GM23248 (cell line): Measurements from ENCODE around the gene AMPD3. TPM values are rescaled to one million over a fixed set of nuclear protein-coding genes. Genes with fewer than 3 reads are reported as not detected.

Source experiments
- DNase-seq: peaks from one replicate; pipeline ENCODE4 v3.0.0-alpha.2; 2015
- H2AFZ ChIP-seq: fragments of 200-600 bp; sonication (generic); 2 replicates; pipeline ENCODE4 v1.6.1; 2016; ENCODE audit warnings: antibody characterized with exemption
- H3F3A ChIP-seq: fragments of 200-600 bp; sonication (generic); 2 replicates; pipeline ENCODE4 v1.6.1; 2016; ENCODE audit warnings: mild to moderate bottlenecking, antibody characterized with exemption, mixed run types; ENCODE audit not compliant: insufficient read depth
- H3K27ac ChIP-seq: fragments of 200-600 bp; sonication (generic); 2 replicates; pipeline ENCODE4 v1.5.1; 2016; ENCODE audit warnings: mild to moderate bottlenecking
- H3K27me3 ChIP-seq: fragments of 200-600 bp; sonication (generic); replicated peaks from 2 replicates; pipeline ENCODE4 v1.6.1; 2016; ENCODE audit warnings: mild to moderate bottlenecking; ENCODE audit not compliant: insufficient read depth
- H3K36me3 ChIP-seq: fragments of 200-600 bp; sonication (generic); 2 replicates; pipeline ENCODE4 v1.6.1; 2016; ENCODE audit warnings: low read depth, mild to moderate bottlenecking
- H3K4me1 ChIP-seq: fragments of 200-600 bp; sonication (generic); 2 replicates; pipeline ENCODE4 v1.6.1; 2016; ENCODE audit warnings: mild to moderate bottlenecking; ENCODE audit not compliant: insufficient read depth
- H3K4me2 ChIP-seq: fragments of 200-600 bp; sonication (generic); one replicate; pipeline ENCODE4 v1.6.1; 2016; ENCODE audit warnings: mild to moderate bottlenecking; ENCODE audit not compliant: unreplicated experiment
- H3K4me3 ChIP-seq: fragments of 200-600 bp; sonication (generic); 2 replicates; pipeline ENCODE4 v1.5.1; 2016; ENCODE audit warnings: mild to moderate bottlenecking
- H3K79me2 ChIP-seq: fragments of 200-600 bp; sonication (generic); 2 replicates; pipeline ENCODE4 v1.6.1; 2016; ENCODE audit warnings: mild to moderate bottlenecking; ENCODE audit not compliant: insufficient read depth
- H3K9ac ChIP-seq: fragments of 200-600 bp; sonication (generic); 2 replicates; pipeline ENCODE4 v1.6.1; 2016; ENCODE audit warnings: mild to moderate bottlenecking
- H3K9me2 ChIP-seq: fragments of 200-600 bp; sonication (generic); 2 replicates; pipeline ENCODE4 v1.6.1; 2016; ENCODE audit warnings: mixed run types, mild to moderate bottlenecking, moderate library complexity; ENCODE audit not compliant: insufficient read depth
- H3K9me3 ChIP-seq: fragments of 200-600 bp; sonication (generic); one replicate; pipeline ENCODE4 v1.6.1; 2017; ENCODE audit warnings: low read depth
- H4K20me1 ChIP-seq: fragments of 200-600 bp; sonication (generic); 2 replicates; pipeline ENCODE4 v1.6.0; 2016; ENCODE audit not compliant: insufficient read depth
- EZH2 ChIP-seq: fragments of 200-600 bp; sonication (generic); IDR thresholded peaks from 2 replicates; pipeline ENCODE4 v1.6.1; 2018; ENCODE audit warnings: antibody characterized with exemption, mild to moderate bottlenecking; ENCODE audit not compliant: insufficient read depth, poor library complexity, severe bottlenecking
- EZH2phosphoT487 ChIP-seq: fragments of 200-600 bp; sonication (generic); IDR thresholded peaks from 2 replicates; pipeline ENCODE4 v1.6.1; 2018; ENCODE audit warnings: antibody characterized with exemption, moderate library complexity, mild to moderate bottlenecking, low read depth; ENCODE audit not compliant: insufficient read depth
- WGBS, 2 experiments: methylation state at CpG; one replicate each; pipeline ENCODE4 v1.1.6; 2015 to 2017; ENCODE audit warnings: low lambda C conversion rate in 2 of 2, low coverage in 1 of 2; ENCODE audit errors: missing lambda C conversion rate in 2 of 2; 5-methylcytosine and 5-hydroxymethylcytosine counted together
- in situ Hi-C: fragments of 300-500 bp; cut with MboI; formaldehyde crosslinking; loops from 2 replicates; pipeline ENCODE4 v1.15.0; 2020
- polyA plus RNA-seq: library from polyadenylated mRNA; unstranded; fragments of >200 nt; fragmentation: Nextera tagmentation; extraction: Ambion mirVana; gene quantifications from 2 replicates; pipeline ENCODE4 v1.2.1, GENCODE V29; 2016
- total RNA-seq: library from RNA; depleted of rRNA; stranded (reverse); fragments of >200 nt; shearing (Covaris generic); gene quantifications from 2 replicates; pipeline ENCODE4 v1.2.3, GENCODE V29; 2014

The AMPD3 gene
- total and polyA plus RNA-seq, 2 experiments from 2014 or later = 3.3 to 4.9 TPM

DNA sequence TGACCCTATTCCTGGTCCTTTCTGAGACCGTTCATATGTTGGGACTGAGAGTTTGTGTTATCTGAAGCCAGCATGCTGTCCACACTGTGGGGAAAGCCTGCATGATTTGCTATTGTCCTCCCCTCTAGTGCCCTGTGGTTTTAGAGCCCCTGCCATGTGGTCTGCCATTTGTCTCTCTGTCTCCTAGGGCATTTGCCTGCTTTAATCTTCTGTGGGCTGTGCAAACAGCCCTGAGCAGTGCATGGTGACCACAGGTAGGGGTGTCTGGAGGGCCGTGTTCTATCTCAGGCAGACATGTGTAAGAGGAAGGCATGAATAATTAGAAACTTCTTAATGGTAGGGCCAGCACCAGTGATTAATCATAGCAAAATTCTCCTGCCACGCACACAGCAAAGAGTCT is 23.0 kb downstream of the AMPD3 start:
- 78 to 82% methylated on average over 3 of the region's 3 CpGs for WGBS, 2 experiments
- no peak for TF ChIP-seq EZH2phosphoT487
- TF ChIP-seq EZH2 = no peak
- Histone ChIP-seq H3K79me2 (no peaks in the 10 kb centered on the region), H3K9ac (no peak overlapping the region), H3K36me3 (no peaks in the 10 kb centered on the region), H3K4me2 (no peak overlapping the region), H3F3A (no peaks in the 10 kb centered on the region), H3K9me3 (no peaks in the 10 kb centered on the region), H3K4me3 (no peak overlapping the region), H4K20me1 (no peaks in the 10 kb centered on the region), H3K9me2 (no peaks in the 10 kb centered on the region), H3K27me3 (no peaks in the 10 kb centered on the region), H3K27ac (no peak overlapping the region), H3K4me1 (no peaks in the 10 kb centered on the region), H2AFZ (no peak overlapping the region)
- in situ Hi-C loops = no loop called here
- DNase-seq = no peak

GRCh38 chr11:10478574-10479550 is 23.8 kb downstream of the AMPD3 start:
- Histone ChIP-seq H3K4me1 (no peaks in the 10 kb centered on the region), H2AFZ (no peak overlapping the region), H3K79me2 (no peaks in the 10 kb centered on the region), H3K9me3 (no peaks in the 10 kb centered on the region), H3K27ac (no peak overlapping the region), H4K20me1 (no peaks in the 10 kb centered on the region), H3K27me3 (no peaks in the 10 kb centered on the region), H3K4me3 (no peak overlapping the region), H3K9me2 (no peaks in the 10 kb centered on the region), H3F3A (no peaks in the 10 kb centered on the region), H3K36me3 (no peaks in the 10 kb centered on the region), H3K4me2 (no peak overlapping the region), H3K9ac (no peak overlapping the region)
- 76 to 79% methylated on average over 16 of the region's 16 CpGs for WGBS, 2 experiments
- TF ChIP-seq EZH2 = no peak
- TF ChIP-seq EZH2phosphoT487 = no peak
- DNase-seq = peak; percentile 19
- in situ Hi-C loops = no loop called here

- WGBS, 2 experiments = 86 to 95% methylated on average over 6 of the region's 6 CpGs
- TF ChIP-seq EZH2 (no peak), EZH2phosphoT487 (no peak)
Measured at GRCh38 chr11:10480026-10480425, 25.0 kb downstream of the AMPD3 start.

GRCh38 chr11:10480760-10481159 is 25.7 kb downstream of the AMPD3 start:
- 96 to 100% methylated on average over 2 of the region's 2 CpGs for WGBS, 2 experiments

More at GRCh38 chr11:10480026-10480425, 25.0 kb downstream of the AMPD3 start:
- Histone ChIP-seq H3K79me2 (no peaks in the 10 kb centered on the region), H2AFZ (no peak overlapping the region), H3K36me3 (no peaks in the 10 kb centered on the region), H3K27ac (no peak overlapping the region), H3K4me2 (no peak overlapping the region), H3F3A (no peaks in the 10 kb centered on the region), H3K4me1 (no peaks in the 10 kb centered on the region), H4K20me1 (no peaks in the 10 kb centered on the region), H3K9ac (no peak overlapping the region), H3K9me3 (no peaks in the 10 kb centered on the region), H3K27me3 (no peaks in the 10 kb centered on the region), H3K4me3 (no peak overlapping the region), H3K9me2 (no peaks in the 10 kb centered on the region)
- in situ Hi-C loops = no loop called here
- no peak for DNase-seq

More at GRCh38 chr11:10480760-10481159, 25.7 kb downstream of the AMPD3 start:
- Histone ChIP-seq H3K9ac (no peak overlapping the region), H3K4me1 (no peaks in the 10 kb centered on the region), H3K4me2 (no peak overlapping the region), H3K27ac (no peak overlapping the region), H3K36me3 (no peaks in the 10 kb centered on the region), H3K9me2 (no peaks in the 10 kb centered on the region), H3F3A (no peaks in the 10 kb centered on the region), H3K9me3 (no peaks in the 10 kb centered on the region), H4K20me1 (no peaks in the 10 kb centered on the region), H3K27me3 (no peaks in the 10 kb centered on the region), H3K4me3 (no peak overlapping the region), H2AFZ (no peak overlapping the region), H3K79me2 (no peaks in the 10 kb centered on the region)
- no peak for DNase-seq
- in situ Hi-C loops = no loop called here
- TF ChIP-seq EZH2phosphoT487 (no peak), EZH2 (no peak)
